ENCODE data around the gene MARS1.
A peak's percentile ranks its signal among the peaks of the same experiment; 100 is the strongest.

The MARS1 gene

GRCh38 chr12:57470970-57471656, 16.8 kb upstream of the MARS1 start:
- DNase-seq (ENCODE audit: insufficient read length, low spot score): no peak
- FAIRE-seq: no peak

- FAIRE-seq (no peak), DNase-seq (ENCODE audit: insufficient read length, low spot score) (no peak)
Measured at GRCh38 chr12:57471661-57472060, 16.2 kb upstream of the MARS1 start.

GRCh38 chr12:57472391-57472790, 15.5 kb upstream of the MARS1 start:
- no peak for DNase-seq (ENCODE audit: insufficient read length, low spot score)
- no peak for FAIRE-seq

GRCh38 chr12:57473392-57473791, 14.5 kb upstream of the MARS1 start:
- DNase-seq (ENCODE audit: insufficient read length, low spot score) (no peak), FAIRE-seq (no peak)

GRCh38 chr12:57473886-57474285, 14.0 kb upstream of the MARS1 start:
- DNase-seq (ENCODE audit: insufficient read length, low spot score): no peak
- no peak for FAIRE-seq

- no peak for FAIRE-seq
- DNase-seq (ENCODE audit: insufficient read length, low spot score): no peak
Measured at GRCh38 chr12:57474430-57474829, 13.4 kb upstream of the MARS1 start.

- no peak for FAIRE-seq
- DNase-seq (ENCODE audit: insufficient read length, low spot score): no peak
Measured at GRCh38 chr12:57474862-57475261, 13.0 kb upstream of the MARS1 start.

- FAIRE-seq (peak; percentile 14), DNase-seq (ENCODE audit: insufficient read length, low spot score) (no peak)
Measured at GRCh38 chr12:57475271-57476161, 12.4 kb upstream of the MARS1 start.

- DNase-seq (ENCODE audit: insufficient read length, low spot score) (peak; percentile 75), FAIRE-seq (peak; percentile 83)
Measured at GRCh38 chr12:57476162-57476992, 11.5 kb upstream of the MARS1 start.

- DNase-seq (ENCODE audit: insufficient read length, low spot score): no peak
- peak; percentile 80 for FAIRE-seq
Measured at GRCh38 chr12:57476993-57477709, 10.7 kb upstream of the MARS1 start.

GRCh38 chr12:57477710-57478681, 9.9 kb upstream of the MARS1 start:
- peak; percentile 98 for FAIRE-seq

GRCh38 chr12:57479043-57479375, 8.9 kb upstream of the MARS1 start:
- FAIRE-seq (peak; percentile 39), DNase-seq (ENCODE audit: insufficient read length, low spot score) (no peak)

More at GRCh38 chr12:57477710-57478681, 9.9 kb upstream of the MARS1 start:
- DNase-seq (ENCODE audit: insufficient read length, low spot score): no peak

GRCh38 chr12:57479376-57480115, 8.3 kb upstream of the MARS1 start, which contains the start of gene ARHGAP9:
TSS of gene ARHGAP9 (minus strand) at chr12:57479866. CDS start at chr12:57479406, 460 bp downstream.
- DNase-seq (ENCODE audit: insufficient read length, low spot score): no peak
- peak; percentile 92 for FAIRE-seq

GRCh38 chr12:57481671-57482070, 6.2 kb upstream of the MARS1 start:
- no peak for DNase-seq (ENCODE audit: insufficient read length, low spot score)
- FAIRE-seq: peak; percentile 18

- FAIRE-seq: no peak
- no peak for DNase-seq (ENCODE audit: insufficient read length, low spot score)
Measured at GRCh38 chr12:57483466-57483865, 4.4 kb upstream of the MARS1 start.

GRCh38 chr12:57485695-57486094, 2.2 kb upstream of the MARS1 start:
- FAIRE-seq (no peak), DNase-seq (ENCODE audit: insufficient read length, low spot score) (no peak)

- no peak for DNase-seq (ENCODE audit: insufficient read length, low spot score)
- FAIRE-seq: no peak
Measured at GRCh38 chr12:57487055-57487596, 742 bp upstream of the MARS1 start.

- FAIRE-seq: no peak
- DNase-seq (ENCODE audit: insufficient read length, low spot score): no peak
Measured at GRCh38 chr12:57488402-57489156, 711 bp downstream of the MARS1 start.
